Prostate gland (tissue), 2 donors: Measurements from ENCODE around the gene MAP3K7CL. TPM values are rescaled to one million over a fixed set of nuclear protein-coding genes. Genes with fewer than 3 reads are reported as not detected.
"Not testable (repeated sequence)": the region's sequence is repeated elsewhere in the genome, so short reads cannot be mapped to it uniquely, and the experiment has no call there.

Source experiments
- DNase-seq: peaks from one replicate; pipeline ENCODE4 v3.0.0-alpha.2; 2019; ENCODE audit warnings: low spot score
- H3K27ac ChIP-seq, 2 donors: fragments of 200-600 bp; sonication (generic); 2 replicates each; pipeline ENCODE4 v1.5.1; 2017 to 2019
- H3K27me3 ChIP-seq: fragments of 200-600 bp; sonication (generic); replicated peaks from 2 replicates; pipeline ENCODE4 v1.5.1; 2019; ENCODE audit not compliant: insufficient read depth
- H3K36me3 ChIP-seq, 2 donors: fragments of 200-600 bp; sonication (generic); 1 replicate in 1 of 2; 2 replicates in 1 of 2; pipeline versions ENCODE4 v1.5.1 to v1.8.1; 2017 to 2019
- H3K4me1 ChIP-seq: fragments of 200-600 bp; sonication (generic); replicated peaks from 2 replicates; pipeline ENCODE4 v1.5.1; 2019
- H3K4me3 ChIP-seq, 2 donors: fragments of 200-600 bp; sonication (generic); 2 replicates each; pipeline ENCODE4 v1.5.1; 2017 to 2019
- H3K9me3 ChIP-seq: fragments of 200-600 bp; sonication (generic); 2 replicates; pipeline ENCODE4 v1.5.1; 2017
- CTCF ChIP-seq, 4 experiments: fragments of 200-600 bp in 2 of 4; fragments of 450-650 bp in 2 of 4; sonication (generic) in 2 of 4; IDR thresholded peaks; 1 replicate in 3 of 4; 2 replicates in 1 of 4; pipeline ENCODE4 v1.5.1; 2016 to 2019; ENCODE audit warnings: antibody characterized with exemption in 4 of 4, mild to moderate bottlenecking in 2 of 4, moderate library complexity in 2 of 4
- POLR2A ChIP-seq: fragments of 450-650 bp; IDR thresholded peaks from one replicate; pipeline ENCODE4 v1.6.1; 2016; ENCODE audit warnings: antibody characterized with exemption, mild to moderate bottlenecking
- POLR2AphosphoS5 ChIP-seq: sonication (generic); formaldehyde crosslinking; IDR thresholded peaks from one replicate; pipeline ENCODE4 v1.6.1; 2017; ENCODE audit warnings: antibody characterized with exemption
- WGBS: methylation state at CpG from one replicate; pipeline ENCODE4 v1.1.5; 2018; 5-methylcytosine and 5-hydroxymethylcytosine counted together
- intact Hi-C: fragments of 100-400 bp; cut with DNase I; formaldehyde crosslinking; loops from one replicate; pipeline ENCODE4 v1.14.2; 2022
- total RNA-seq, 2 donors: library from RNA; depleted of rRNA; stranded (reverse); fragments of >200 nt; gene quantifications; one replicate each; pipeline ENCODE4 v1.1.0, GENCODE V29; 2016

Gene MAP3K7CL
- total RNA-seq, 2 donors from 2014 or later: 8.7 to 13.2 TPM

DNA sequence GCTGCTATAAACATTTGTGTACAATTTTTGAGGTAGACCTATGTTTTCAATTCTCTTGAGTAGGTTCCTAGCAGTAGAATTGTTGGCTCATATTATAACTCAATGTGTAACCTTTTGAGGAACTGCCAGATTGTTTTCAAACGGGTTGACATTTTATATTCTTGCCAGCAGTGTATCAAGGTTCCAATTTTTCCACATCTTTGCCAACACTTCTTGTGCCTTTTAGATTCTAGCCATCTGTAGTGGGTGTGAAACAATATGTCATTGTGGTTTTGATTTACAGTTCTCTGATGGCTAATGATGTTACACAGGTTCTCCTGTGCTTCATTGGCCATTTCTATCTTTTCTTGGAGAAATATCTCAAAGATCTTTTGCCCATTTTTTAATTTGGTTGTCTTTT is 36.4 kb downstream of the MAP3K7CL start:
- no peaks in the 10 kb centered on the region for H3K36me3 ChIP-seq
- no peak for DNase-seq
- H3K27me3 ChIP-seq: no peaks in the 10 kb centered on the region
- 14% methylated on average over 1 of the region's 1 CpG for WGBS
- no peaks in the 10 kb centered on the region for H3K4me1 ChIP-seq
- no peak overlapping the region for H3K27ac ChIP-seq
- no peak overlapping the region for H3K4me3 ChIP-seq
- intact Hi-C loops: loop anchor here (10.0 kb wide), 1 partner anchor 128 kb away; the partner anchor contains the start of gene BACH1
- TF ChIP-seq CTCF (IDR thresholded peaks at IDR 0.05) (no peak), POLR2A (no peak), POLR2AphosphoS5 (no peak)
- H3K9me3 ChIP-seq: no peaks in the 10 kb centered on the region

DNA sequence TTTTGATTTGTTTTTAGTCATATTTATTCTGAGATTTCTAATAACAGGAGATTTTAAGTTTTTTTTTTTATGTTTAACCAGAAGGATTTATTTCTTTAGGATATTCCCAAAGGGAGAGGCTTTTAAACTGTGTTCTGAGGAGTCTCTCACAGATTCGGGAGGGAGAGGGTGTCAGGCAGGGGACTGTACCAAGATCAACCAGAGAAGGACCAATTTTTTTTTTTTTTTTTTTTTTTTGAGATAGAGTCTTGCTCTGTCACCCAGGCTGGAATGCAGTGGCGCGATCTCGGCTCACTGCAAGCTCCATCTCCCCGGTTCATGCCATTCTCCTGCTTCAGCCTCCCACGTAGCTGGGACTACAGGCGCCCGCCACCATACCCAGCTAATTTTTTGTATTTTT is 37.0 kb downstream of the MAP3K7CL start:
- not testable (repeated sequence) for H3K9me3 ChIP-seq, H3K4me3 ChIP-seq, DNase-seq, H3K27me3 ChIP-seq, H3K36me3 ChIP-seq, H3K4me1 ChIP-seq, H3K27ac ChIP-seq
- intact Hi-C loops: loop anchor here (10.0 kb wide), 1 partner anchor 127 kb away; the partner anchor contains the start of gene BACH1
- WGBS: 97% methylated on average over 8 of the region's 8 CpGs

- Histone ChIP-seq H3K27me3 (no peaks in the 10 kb centered on the region), H3K4me3 (no peak overlapping the region), H3K9me3 (no peaks in the 10 kb centered on the region), H3K4me1 (no peaks in the 10 kb centered on the region), H3K36me3 (no peaks in the 10 kb centered on the region), H3K27ac (no peak overlapping the region)
- WGBS: 59% methylated on average over 3 of the region's 3 CpGs
- no peak for TF ChIP-seq CTCF (IDR thresholded peaks at IDR 0.05)
- TF ChIP-seq POLR2AphosphoS5: peak; percentile 5
- TF ChIP-seq POLR2A: no peak
- DNase-seq: no peak
- intact Hi-C loops: loop anchor here (10.0 kb wide), 1 partner anchor 126 kb away; the partner anchor contains the start of gene BACH1
Observed at GRCh38 chr21:29168891-29169315, 38.5 kb downstream of the MAP3K7CL start.

DNA sequence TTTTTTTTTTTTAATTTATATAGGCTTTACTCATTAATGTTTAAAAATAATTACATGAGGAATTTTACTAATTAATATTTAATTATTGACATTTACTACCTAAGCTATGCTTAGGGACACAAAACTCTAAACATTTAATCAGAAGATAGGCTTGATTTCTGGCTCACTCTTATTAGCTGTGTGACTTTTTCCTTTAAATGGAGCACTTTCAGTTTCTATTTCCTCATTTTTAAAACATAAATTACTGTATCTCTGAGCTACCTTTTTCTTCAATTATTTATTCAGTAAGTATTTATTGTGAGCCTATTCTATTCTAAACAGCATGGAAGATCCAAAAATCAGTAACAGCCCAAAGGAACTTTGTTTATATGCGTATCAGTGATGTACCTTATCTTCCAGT is 40.5 kb downstream of the MAP3K7CL start:
- no peak for DNase-seq
- intact Hi-C loops: no loop called here
- 90% methylated on average over 1 of the region's 1 CpG for WGBS
- peaks cover 4% of the 10 kb centered on the region for H3K4me1 ChIP-seq
- H3K4me3 ChIP-seq: no peak overlapping the region
- TF ChIP-seq POLR2AphosphoS5 (no peak), POLR2A (no peak), CTCF (IDR thresholded peaks at IDR 0.05) (no peak)
- H3K27me3 ChIP-seq: no peaks in the 10 kb centered on the region
- H3K36me3 ChIP-seq: no peaks in the 10 kb centered on the region
- H3K9me3 ChIP-seq: no peaks in the 10 kb centered on the region
- H3K27ac ChIP-seq: no peak overlapping the region

DNA sequence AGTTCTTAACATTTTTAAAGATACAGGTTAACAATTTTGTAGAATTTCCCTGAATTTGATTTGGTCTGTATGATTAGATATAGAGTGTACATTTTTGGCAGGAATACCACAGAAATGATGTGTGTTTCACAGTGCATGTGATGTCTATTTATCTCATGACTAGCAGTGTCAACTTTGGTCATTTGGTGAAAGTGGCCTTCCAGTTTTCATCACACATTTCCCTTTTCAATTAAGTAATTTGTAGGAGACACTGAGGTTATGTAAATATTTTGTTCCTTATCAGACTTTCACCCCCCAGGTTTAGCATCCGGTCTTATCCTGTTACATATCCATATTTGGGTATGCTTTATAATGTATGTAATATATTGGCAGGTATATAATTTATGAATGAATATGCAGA is 41.8 kb downstream of the MAP3K7CL start:
- intact Hi-C loops: no loop called here
- Histone ChIP-seq H3K4me1 (peaks cover 4% of the 10 kb centered on the region), H3K36me3 (no peaks in the 10 kb centered on the region), H3K9me3 (no peaks in the 10 kb centered on the region), H3K27me3 (no peaks in the 10 kb centered on the region), H3K4me3 (no peak overlapping the region), H3K27ac (no peak overlapping the region)
- TF ChIP-seq POLR2A: no peak
- no peak for TF ChIP-seq CTCF (IDR thresholded peaks at IDR 0.05)
- no peak for DNase-seq
- 78% methylated on average over 1 of the region's 1 CpG for WGBS
